ENCODE data around the gene TMEM139. TPM values are rescaled to one million over a fixed set of nuclear protein-coding genes. Genes with fewer than 3 reads are reported as not detected.

The TMEM139 gene
- total RNA-seq, 1 donor from 2014 or later: 0.20 TPM

GRCh38 chr7:143281529-143281928, 3.2 kb upstream of the TMEM139 start:
- Histone ChIP-seq H4K20me1 (ENCODE audit: insufficient read depth, low read length) (no peaks in the 10 kb centered on the region), H3K27ac (ENCODE audit: low read depth, low read length) (no peak overlapping the region), H3K9me3 (ENCODE audit: insufficient read depth, low read depth, low read length) (no peaks in the 10 kb centered on the region), H3K79me2 (ENCODE audit: insufficient read depth, low read length) (no peaks in the 10 kb centered on the region), H3K4me2 (ENCODE audit: low read length) (no peak overlapping the region), H3K9ac (ENCODE audit: low read length) (no peak overlapping the region), H3K4me3 (ENCODE audit: insufficient read depth, low read depth, low read length) (no peak overlapping the region), H3K27me3 (ENCODE audit: insufficient read depth, low read length) (no peaks in the 10 kb centered on the region), H3K4me1 (ENCODE audit: insufficient read depth, low read length) (peaks cover 8% of the 10 kb centered on the region), H3K36me3 (ENCODE audit: insufficient read depth, low read length) (no peaks in the 10 kb centered on the region), H2AFZ (ENCODE audit: low read depth, low read length) (no peak overlapping the region)
- H3K4me1 Mint-ChIP-seq (ENCODE audit: low read depth, unreplicated experiment): peaks cover 23% of the 10 kb centered on the region
- TF ChIP-seq CTCF (IDR thresholded peaks at IDR 0.05; ENCODE audit: insufficient read depth, low read depth, low read length) (no peak), EZH2 (IDR thresholded peaks at IDR 0.05; ENCODE audit: insufficient read depth, low read length) (no peak)
- DNase-seq (ENCODE audit: low read depth): no peak
- H3K4me3 Mint-ChIP-seq (ENCODE audit: unreplicated experiment): no peak overlapping the region
- no peaks in the 10 kb centered on the region for H3K9me3 Mint-ChIP-seq (ENCODE audit: unreplicated experiment)
- peak overlapping the region; percentile 75 for H3K27ac Mint-ChIP-seq (ENCODE audit: unreplicated experiment)
- no peaks in the 10 kb centered on the region for H3K27me3 Mint-ChIP-seq (ENCODE audit: low read depth, unreplicated experiment)
- FAIRE-seq: no peak
- no peaks in the 10 kb centered on the region for H3K36me3 Mint-ChIP-seq (ENCODE audit: low read depth, unreplicated experiment)

- Mint-ChIP-seq H3K4me3 (ENCODE audit: unreplicated experiment) (no peak overlapping the region), H3K27me3 (ENCODE audit: low read depth, unreplicated experiment) (no peaks in the 10 kb centered on the region), H3K27ac (ENCODE audit: unreplicated experiment) (no peak overlapping the region), H3K36me3 (ENCODE audit: low read depth, unreplicated experiment) (no peaks in the 10 kb centered on the region), H3K4me1 (ENCODE audit: low read depth, unreplicated experiment) (peaks cover 23% of the 10 kb centered on the region), H3K9me3 (ENCODE audit: unreplicated experiment) (peaks cover 4% of the 10 kb centered on the region)
- Histone ChIP-seq H3K4me3 (ENCODE audit: insufficient read depth, low read depth, low read length) (no peak overlapping the region), H3K79me2 (ENCODE audit: insufficient read depth, low read length) (no peaks in the 10 kb centered on the region), H4K20me1 (ENCODE audit: insufficient read depth, low read length) (no peaks in the 10 kb centered on the region), H3K36me3 (ENCODE audit: insufficient read depth, low read length) (no peaks in the 10 kb centered on the region), H3K4me1 (ENCODE audit: insufficient read depth, low read length) (peaks cover 8% of the 10 kb centered on the region), H3K4me2 (ENCODE audit: low read length) (no peak overlapping the region), H3K27me3 (ENCODE audit: insufficient read depth, low read length) (no peaks in the 10 kb centered on the region), H3K9ac (ENCODE audit: low read length) (no peak overlapping the region), H2AFZ (ENCODE audit: low read depth, low read length) (no peak overlapping the region), H3K27ac (ENCODE audit: low read depth, low read length) (no peak overlapping the region), H3K9me3 (ENCODE audit: insufficient read depth, low read depth, low read length) (no peaks in the 10 kb centered on the region)
- DNase-seq (ENCODE audit: low read depth): no peak
- no peak for FAIRE-seq
- TF ChIP-seq EZH2 (IDR thresholded peaks at IDR 0.05; ENCODE audit: insufficient read depth, low read length) (no peak), CTCF (IDR thresholded peaks at IDR 0.05; ENCODE audit: insufficient read depth, low read depth, low read length) (no peak)
Observed at GRCh38 chr7:143282124-143282523, 2.6 kb upstream of the TMEM139 start.

- DNase-seq (ENCODE audit: low read depth) (no peak), FAIRE-seq (no peak)
- no peaks in the 10 kb centered on the region for H3K27me3 Mint-ChIP-seq (ENCODE audit: low read depth, unreplicated experiment)
- Histone ChIP-seq H3K79me2 (ENCODE audit: insufficient read depth, low read length) (peaks cover 2% of the 10 kb centered on the region), H2AFZ (ENCODE audit: low read depth, low read length) (no peak overlapping the region), H3K4me1 (ENCODE audit: insufficient read depth, low read length) (peaks cover 8% of the 10 kb centered on the region), H4K20me1 (ENCODE audit: insufficient read depth, low read length) (no peaks in the 10 kb centered on the region), H3K27ac (ENCODE audit: low read depth, low read length) (no peak overlapping the region), H3K4me3 (ENCODE audit: insufficient read depth, low read depth, low read length) (no peak overlapping the region), H3K27me3 (ENCODE audit: insufficient read depth, low read length) (no peaks in the 10 kb centered on the region), H3K9me3 (ENCODE audit: insufficient read depth, low read depth, low read length) (no peaks in the 10 kb centered on the region), H3K4me2 (ENCODE audit: low read length) (no peak overlapping the region), H3K9ac (ENCODE audit: low read length) (no peak overlapping the region), H3K36me3 (ENCODE audit: insufficient read depth, low read length) (no peaks in the 10 kb centered on the region)
- no peak overlapping the region for H3K27ac Mint-ChIP-seq (ENCODE audit: unreplicated experiment)
- H3K4me3 Mint-ChIP-seq (ENCODE audit: unreplicated experiment): no peak overlapping the region
- TF ChIP-seq CTCF (IDR thresholded peaks at IDR 0.05; ENCODE audit: insufficient read depth, low read depth, low read length) (no peak), EZH2 (IDR thresholded peaks at IDR 0.05; ENCODE audit: insufficient read depth, low read length) (no peak)
- H3K9me3 Mint-ChIP-seq (ENCODE audit: unreplicated experiment): peaks cover 4% of the 10 kb centered on the region
- H3K4me1 Mint-ChIP-seq (ENCODE audit: low read depth, unreplicated experiment): peaks cover 23% of the 10 kb centered on the region
- H3K36me3 Mint-ChIP-seq (ENCODE audit: low read depth, unreplicated experiment): no peaks in the 10 kb centered on the region
Observed at GRCh38 chr7:143283381-143283780, 1.4 kb upstream of the TMEM139 start.

Data from astrocyte (in vitro differentiated cells and primary cell).